IMR-90 (cell line): ENCODE measurements around the gene METTL5. TPM values are rescaled to one million over a fixed set of nuclear protein-coding genes. Genes with fewer than 3 reads are reported as not detected.

Experiments used
- ATAC-seq: fragments of 200-7000 bp; cut with Tn5 transposase; 2 replicates; pipeline ENCODE4 v1.9.1; 2020; ENCODE audit warnings: low read depth, mild to moderate bottlenecking, moderate library complexity
- BruUV-seq: library from RNA; stranded (reverse); fragments of 400-500 nt; replicated peaks from 2 replicates; lab custom pipeline; 2021; lab: Mats Ljungman, UMichigan
- CTCF ChIA-PET: fragments of 300-600 bp; formaldehyde crosslinking; extraction: SDS; loops from one replicate; lab custom pipeline; 2021; ENCODE audit warnings: antibody characterized with exemption; lab: Yijun Ruan, JAX
- POLR2A ChIA-PET: fragments of 300-600 bp; sonication (Branson Sonifier 250); formaldehyde crosslinking; loops from one replicate; lab custom pipeline; 2022; ENCODE audit warnings: antibody characterized with exemption; ENCODE audit not compliant: unreplicated experiment; lab: Charles Lee
- DNase-seq: peaks from one replicate; pipeline ENCODE4 v3.0.0; 2013
- H2AFZ ChIP-seq: replicated peaks from 2 replicates; pipeline ENCODE3; 2013; ENCODE audit warnings: low read length, mild to moderate bottlenecking; ENCODE audit not compliant: poor library complexity
- H2AK5ac ChIP-seq: 2 replicates; pipeline ENCODE4 v1.6.1; 2013; ENCODE audit warnings: low read depth, low read length, inconsistent platforms
- H2AK9ac ChIP-seq: replicated peaks from 2 replicates; pipeline ENCODE3; 2013; ENCODE audit warnings: mild to moderate bottlenecking, low read depth, low read length, moderate library complexity; ENCODE audit not compliant: poor library complexity
- H2BK120ac ChIP-seq: 2 replicates; pipeline ENCODE4 v1.6.1; 2013; ENCODE audit warnings: low read depth, low read length, inconsistent platforms
- H2BK15ac ChIP-seq: 3 replicates; pipeline ENCODE4 v1.6.1; 2013; ENCODE audit warnings: low read depth, low read length, inconsistent platforms
- H2BK20ac ChIP-seq: 2 replicates; pipeline ENCODE4 v1.6.1; 2013; ENCODE audit warnings: low read depth, mild to moderate bottlenecking, inconsistent platforms, low read length, moderate library complexity
- H2BK5ac ChIP-seq: 2 replicates; pipeline ENCODE4 v1.6.1; 2013; ENCODE audit warnings: mild to moderate bottlenecking, low read depth, low read length, inconsistent platforms; ENCODE audit not compliant: poor library complexity, severe bottlenecking
- H3K14ac ChIP-seq: replicated peaks from 2 replicates; pipeline ENCODE4 v1.6.1; 2013; ENCODE audit warnings: low read depth, low read length, inconsistent platforms
- H3K18ac ChIP-seq: 2 replicates; pipeline ENCODE4 v1.6.1; 2013; ENCODE audit warnings: low read depth, low read length, control low read depth
- H3K23ac ChIP-seq: 2 replicates; pipeline ENCODE4 v1.6.1; 2013; ENCODE audit warnings: low read depth, low read length, inconsistent platforms
- H3K27ac ChIP-seq: 2 replicates; pipeline ENCODE4 v1.5.1; 2013; ENCODE audit warnings: mild to moderate bottlenecking, control low read depth, low read length; ENCODE audit not compliant: insufficient read depth
- H3K27me3 ChIP-seq: 2 replicates; pipeline ENCODE4 v1.6.1; 2013; ENCODE audit warnings: low read length; ENCODE audit not compliant: control insufficient read depth, insufficient read depth
- H3K36me3 ChIP-seq: 2 replicates; pipeline ENCODE4 v1.6.1; 2013; ENCODE audit warnings: low read length, mixed read lengths; ENCODE audit not compliant: control insufficient read depth, insufficient read depth
- H3K4ac ChIP-seq: 2 replicates; pipeline ENCODE4 v1.6.1; 2013; ENCODE audit warnings: low read depth, low read length, inconsistent platforms
- H3K4me1 ChIP-seq: 2 replicates; pipeline ENCODE4 v1.6.1; 2013; ENCODE audit warnings: low read length, mixed read lengths; ENCODE audit not compliant: control insufficient read depth, insufficient read depth
- H3K4me2 ChIP-seq: 2 replicates; pipeline ENCODE4 v1.6.1; 2013; ENCODE audit warnings: low read depth, mild to moderate bottlenecking, control low read depth, low read length, moderate library complexity
- H3K4me3 ChIP-seq: 2 replicates; pipeline ENCODE4 v1.5.1; 2013; ENCODE audit warnings: low read depth, mild to moderate bottlenecking, control low read depth, low read length, moderate library complexity; ENCODE audit not compliant: insufficient read depth
- H3K56ac ChIP-seq: 2 replicates; pipeline ENCODE4 v1.6.1; 2013; ENCODE audit warnings: low read length, inconsistent platforms; ENCODE audit not compliant: insufficient read depth; ENCODE audit errors: extremely low read depth
- H3K79me1 ChIP-seq, 2 experiments: 2 replicates each; pipeline ENCODE4 v1.6.1; 2013; ENCODE audit warnings: low read length in 2 of 2, inconsistent platforms in 1 of 2, low read depth in 1 of 2
- H3K9ac ChIP-seq: 2 replicates; pipeline ENCODE4 v1.6.1; 2013; ENCODE audit warnings: low read depth, low read length, control low read depth
- H3K9me1 ChIP-seq: 2 replicates; pipeline ENCODE4 v1.6.1; 2013; ENCODE audit warnings: low read length, inconsistent platforms; ENCODE audit not compliant: insufficient read depth
- H3K9me3 ChIP-seq: 2 replicates; pipeline ENCODE4 v1.6.1; 2013; ENCODE audit warnings: low read length; ENCODE audit not compliant: control insufficient read depth, insufficient read depth
- H4K20me1 ChIP-seq: 2 replicates; pipeline ENCODE4 v1.6.1; 2013; ENCODE audit warnings: low read length, inconsistent platforms; ENCODE audit not compliant: insufficient read depth
- H4K5ac ChIP-seq: 2 replicates; pipeline ENCODE4 v1.6.1; 2013; ENCODE audit warnings: mild to moderate bottlenecking, low read depth, low read length, control low read depth
- H4K8ac ChIP-seq, 2 experiments: 2 replicates each; pipeline ENCODE4 v1.6.1; 2013; ENCODE audit warnings: low read depth in 2 of 2, low read length in 2 of 2, control low read depth in 1 of 2, inconsistent platforms in 1 of 2
- H4K91ac ChIP-seq: 2 replicates; pipeline ENCODE4 v1.6.1; 2013; ENCODE audit warnings: low read depth, low read length, inconsistent platforms; ENCODE audit not compliant: insufficient read depth
- BHLHE40 ChIP-seq: fragments of 150-350 bp; IDR thresholded peaks from 2 replicates; pipeline ENCODE4 v1.6.1; 2016; ENCODE audit warnings: mild to moderate bottlenecking, low read depth, low read length
- MAFK ChIP-seq: IDR thresholded peaks from 2 replicates; pipeline ENCODE4 v1.6.1; 2012; ENCODE audit warnings: low read depth, low read length, improper control_type of control experiment
- MXI1 ChIP-seq: IDR thresholded peaks from 2 replicates; pipeline ENCODE4 v1.6.1; 2012; ENCODE audit warnings: low read depth, mild to moderate bottlenecking, low read length, moderate library complexity, borderline replicate concordance
- NFE2L2 ChIP-seq: fragments of 150-350 bp; IDR thresholded peaks from 2 replicates; pipeline ENCODE4 v1.6.1; 2016; ENCODE audit warnings: low read depth, mild to moderate bottlenecking, low read length
- RAD21 ChIP-seq: IDR thresholded peaks from 2 replicates; pipeline ENCODE4 v1.6.1; 2012; ENCODE audit warnings: low read length, improper control_type of control experiment
- RCOR1 ChIP-seq: IDR thresholded peaks from 2 replicates; pipeline ENCODE4 v1.6.1; 2012; ENCODE audit warnings: mild to moderate bottlenecking, low read length, improper control_type of control experiment; ENCODE audit not compliant: insufficient replicate concordance
- WGBS, 2 experiments: methylation state at CpG; one replicate each; pipeline versions ENCODE4 v1.1.5 to v1.1.7; 2013; ENCODE audit warnings: missing lambda C conversion rate in 2 of 2; ENCODE audit not compliant: insufficient read length in 1 of 2; ENCODE audit errors: extremely low coverage in 2 of 2; 5-methylcytosine and 5-hydroxymethylcytosine counted together
- dilution Hi-C: fragments of 300-500 bp; cut with HindIII; formaldehyde crosslinking; loops from one replicate; pipeline ENCODE4 v1.14.3; 2018; ENCODE audit warnings: low sequenced_read_pairs; ENCODE audit not compliant: unreplicated experiment
- in situ Hi-C: fragments of 300-500 bp; cut with MboI; formaldehyde crosslinking; loops from 3 replicates; pipeline ENCODE4 v1.14.3; 2019; ENCODE audit warnings: low sequenced_read_pairs, inconsistent platforms, mixed read lengths
- intact Hi-C: fragments of 100-400 bp; cut with micrococcal nuclease; formaldehyde crosslinking; loops from 2 replicates; pipeline ENCODE4 v1.10.0; 2022
- polyA plus RNA-seq, 3 experiments: library from polyadenylated mRNA; depleted of rRNA; stranded (reverse); fragments of >200 nt; gene quantifications; 2 replicates each; pipeline ENCODE4 v1.2.3, GENCODE V29; 2012; ENCODE audit warnings: low replicate concordance in 1 of 3
- total RNA-seq: library from RNA; depleted of rRNA; stranded (reverse); fragments of >200 nt; gene quantifications from 2 replicates; pipeline ENCODE4 v1.2.3, GENCODE V29; 2012
- TF ChIP-seq, protein P1 (sequence below): conservative IDR thresholded peaks from 2 replicates; pipeline ENCODE4 v1.5.1; 2012; ENCODE audit warnings: mild to moderate bottlenecking, low read depth, low read length, improper control_type of control experiment
- TF ChIP-seq, protein P2 (sequence below): fragments of 150-350 bp; IDR thresholded peaks from 2 replicates; pipeline ENCODE4 v1.6.1; 2017; ENCODE audit warnings: mild to moderate bottlenecking, antibody characterized with exemption, low read length, low read depth

The METTL5 gene
- total and polyA plus RNA-seq, 2 of the 4 experiments (the other 2 are of a cell fraction): 38.3 to 49.8 TPM

DNA sequence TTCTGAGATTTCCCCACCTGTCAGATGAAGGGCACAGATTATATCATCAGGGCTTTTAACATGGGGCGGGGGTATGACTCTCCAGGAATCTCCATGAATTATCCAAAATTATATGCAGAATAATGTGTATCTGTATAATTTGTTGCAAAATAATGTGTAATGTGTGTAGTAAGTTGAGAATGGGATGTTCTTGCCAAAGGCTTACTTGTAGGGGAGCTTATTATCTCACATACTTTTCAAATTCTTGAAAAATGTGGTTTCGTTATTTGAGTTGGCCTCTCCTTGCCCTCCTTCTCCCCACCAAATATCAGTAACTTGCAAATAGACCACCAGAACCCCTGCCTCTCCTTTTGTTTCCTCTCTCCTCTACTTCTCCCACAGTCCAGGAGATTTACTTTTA lies 38.1 kb upstream of the METTL5 start:
- Histone ChIP-seq H4K20me1 (no peaks in the 10 kb centered on the region), H2AFZ (no peak overlapping the region), H2AK9ac (no peak overlapping the region), H2BK15ac (no peak overlapping the region), H3K36me3 (no peaks in the 10 kb centered on the region), H3K14ac (no peak overlapping the region), H3K27ac (no peak overlapping the region), H3K27me3 (no peaks in the 10 kb centered on the region), H3K4me1 (no peaks in the 10 kb centered on the region), H3K4ac (no peak overlapping the region), H3K56ac (no peak overlapping the region), H3K9me1 (no peaks in the 10 kb centered on the region; the same call in 1 of the 2 replicates), H3K9ac (no peak overlapping the region), H4K91ac (no peak overlapping the region), H3K23ac (no peak overlapping the region), H3K4me2 (no peak overlapping the region), H4K5ac (no peak overlapping the region), H2BK20ac (no peak overlapping the region), H3K9me3 (no peaks in the 10 kb centered on the region), H4K8ac (no peak overlapping the region), H2AK5ac (no peak overlapping the region), H3K4me3 (no peak overlapping the region), H3K79me1 (peaks cover 30 to 48% of the 10 kb centered on the region in 2 experiments), H2BK5ac (no peak overlapping the region), H2BK120ac (no peak overlapping the region), H3K18ac (no peak overlapping the region)
- intact Hi-C loops: no loop called here
- WGBS, 2 experiments: no CpG with 5 or more reads among the region's 2 CpGs
- CTCF ChIA-PET: interaction anchor here (2.6 kb wide), 1 partner anchor 15 kb away, joined by 7 read pairs; no protein-coding TSS in a partner anchor
- dilution Hi-C loops: no loop called here
- DNase-seq: no peak
- TF ChIP-seq MAFK (no peak), MXI1 (no peak), RCOR1 (no peak), RAD21 (no peak), NFE2L2 (no peak), BHLHE40 (no peak)
- TF ChIP-seq, protein P1, sequence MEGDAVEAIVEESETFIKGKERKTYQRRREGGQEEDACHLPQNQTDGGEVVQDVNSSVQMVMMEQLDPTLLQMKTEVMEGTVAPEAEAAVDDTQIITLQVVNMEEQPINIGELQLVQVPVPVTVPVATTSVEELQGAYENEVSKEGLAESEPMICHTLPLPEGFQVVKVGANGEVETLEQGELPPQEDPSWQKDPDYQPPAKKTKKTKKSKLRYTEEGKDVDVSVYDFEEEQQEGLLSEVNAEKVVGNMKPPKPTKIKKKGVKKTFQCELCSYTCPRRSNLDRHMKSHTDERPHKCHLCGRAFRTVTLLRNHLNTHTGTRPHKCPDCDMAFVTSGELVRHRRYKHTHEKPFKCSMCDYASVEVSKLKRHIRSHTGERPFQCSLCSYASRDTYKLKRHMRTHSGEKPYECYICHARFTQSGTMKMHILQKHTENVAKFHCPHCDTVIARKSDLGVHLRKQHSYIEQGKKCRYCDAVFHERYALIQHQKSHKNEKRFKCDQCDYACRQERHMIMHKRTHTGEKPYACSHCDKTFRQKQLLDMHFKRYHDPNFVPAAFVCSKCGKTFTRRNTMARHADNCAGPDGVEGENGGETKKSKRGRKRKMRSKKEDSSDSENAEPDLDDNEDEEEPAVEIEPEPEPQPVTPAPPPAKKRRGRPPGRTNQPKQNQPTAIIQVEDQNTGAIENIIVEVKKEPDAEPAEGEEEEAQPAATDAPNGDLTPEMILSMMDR: no peak
- TF ChIP-seq, protein P2, sequence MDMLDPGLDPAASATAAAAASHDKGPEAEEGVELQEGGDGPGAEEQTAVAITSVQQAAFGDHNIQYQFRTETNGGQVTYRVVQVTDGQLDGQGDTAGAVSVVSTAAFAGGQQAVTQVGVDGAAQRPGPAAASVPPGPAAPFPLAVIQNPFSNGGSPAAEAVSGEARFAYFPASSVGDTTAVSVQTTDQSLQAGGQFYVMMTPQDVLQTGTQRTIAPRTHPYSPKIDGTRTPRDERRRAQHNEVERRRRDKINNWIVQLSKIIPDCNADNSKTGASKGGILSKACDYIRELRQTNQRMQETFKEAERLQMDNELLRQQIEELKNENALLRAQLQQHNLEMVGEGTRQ: no peak
- no peak for ATAC-seq
- in situ Hi-C loops: no loop called here
- BruUV-seq: no TSS peak
- POLR2A ChIA-PET: interaction anchor here (0.6 kb wide), 1 partner anchor 15 kb away, joined by 3 read pairs; no protein-coding TSS in a partner anchor
